ENCODE results near the gene TIMP2. TPM values are rescaled to one million over a fixed set of nuclear protein-coding genes. Genes with fewer than 3 reads are reported as not detected.

Gene TIMP2
- total and polyA plus RNA-seq, 2 of the 13 experiments (the other 11 are each of a cell fraction or from before 2014, with no cell fraction given), result 3.8 to 8.5 TPM

- TF ChIP-seq RBM39 (IDR thresholded peaks at IDR 0.05; ENCODE audit: low read depth, low read length, poor library complexity, severe bottlenecking), result no peak
- TF ChIP-seq MNT (IDR thresholded peaks at IDR 0.05), result no peak
- TF ChIP-seq FOSL2 (CRISPR knock-in tag; IDR thresholded peaks at IDR 0.05), result peak; percentile 15; the same call in 1 of the 2 replicates
- TF ChIP-seq REPIN1 (CRISPR knock-in tag; IDR thresholded peaks at IDR 0.05; ENCODE audit: borderline replicate concordance, low read depth), result no peak
- TF ChIP-seq FOXP1 (IDR thresholded peaks at IDR 0.05), result no peak
- TF ChIP-seq FOXP1 (CRISPR knock-in tag; IDR thresholded peaks at IDR 0.05), result no peak
- TF ChIP-seq CEBPG (CRISPR knock-in tag; IDR thresholded peaks at IDR 0.05), result no peak
- TF ChIP-seq ISX (CRISPR knock-in tag; conservative IDR thresholded peaks at IDR 0.05), result no peak
- TF ChIP-seq TBX3 (IDR thresholded peaks at IDR 0.05; ENCODE audit: borderline replicate concordance), result no peak
- no peak for TF ChIP-seq TFDP1 (CRISPR knock-in tag; IDR thresholded peaks at IDR 0.05; ENCODE audit: borderline replicate concordance)
- TF ChIP-seq ZNF441 (CRISPR knock-in tag; IDR thresholded peaks at IDR 0.05; ENCODE audit: borderline replicate concordance), result peak; percentile 59; the same call in 1 of the 2 replicates
- peak; percentile 62 for TF ChIP-seq XRCC5 (optimal IDR thresholded peaks at IDR 0.05; ENCODE audit: low read length)
- TF ChIP-seq ZNF503 (CRISPR knock-in tag; IDR thresholded peaks at IDR 0.05), result no peak
- TF ChIP-seq ATF7-NPFF (CRISPR knock-in tag; IDR thresholded peaks at IDR 0.05; ENCODE audit: low read depth), result no peak; the same call in 1 of the 2 replicates
- no peak; the same call in 1 of the 2 replicates for TF ChIP-seq TCF7 (IDR thresholded peaks at IDR 0.05; ENCODE audit: low read depth)
- no peak for TF ChIP-seq SRY (CRISPR knock-in tag; IDR thresholded peaks at IDR 0.05)
- TF ChIP-seq KAT7 (CRISPR knock-in tag; IDR thresholded peaks at IDR 0.05; ENCODE audit: borderline replicate concordance), result 0 out of 2 replicates have a peak, but pooled peaks have one; percentile 30
- TF ChIP-seq KAT2B (IDR thresholded peaks at IDR 0.05; ENCODE audit: borderline replicate concordance, low read depth, low read length), result no peak
- no peak for TF ChIP-seq ZNF7 (CRISPR knock-in tag; IDR thresholded peaks at IDR 0.05)
- TF ChIP-seq GLMP (CRISPR knock-in tag; IDR thresholded peaks at IDR 0.05; ENCODE audit: borderline replicate concordance), result no peak
- TF ChIP-seq ATAD3A (CRISPR knock-in tag; IDR thresholded peaks at IDR 0.05), result no peak
- TF ChIP-seq ESRRA (CRISPR knock-in tag; IDR thresholded peaks at IDR 0.05; ENCODE audit: low read depth), result 0 out of 2 replicates have a peak, but pooled peaks have one; percentile 37
- TF ChIP-seq ZNF501 (CRISPR knock-in tag; IDR thresholded peaks at IDR 0.05), result 0 out of 2 replicates have a peak, but pooled peaks have one; percentile 11
- peak; percentile 57 for TF ChIP-seq ASH2L (IDR thresholded peaks at IDR 0.05; ENCODE audit: insufficient read length, low read depth, low read length)
- 0 out of 2 replicates have a peak, but pooled peaks have one; percentile 4 for TF ChIP-seq RBFOX2 (IDR thresholded peaks at IDR 0.05; ENCODE audit: low read depth, low read length)
Observed at GRCh38 chr17:78838574-78839005, 86.6 kb downstream of the TIMP2 start (continued).
